A549 (cell line): Measurements from ENCODE around the gene GALNT8. TPM values are rescaled to one million over a fixed set of nuclear protein-coding genes. Genes with fewer than 3 reads are reported as not detected.
A peak's percentile ranks its signal among the peaks of the same experiment; 100 is the strongest.

Experiments used
- ATAC-seq, 2 experiments: fragments of 200-7000 bp in 1 of 2; fragments of >200 bp in 1 of 2; cut with Nextera tagmentation in 1 of 2; cut with Tn5 transposase in 1 of 2; 3 replicates each; pipeline versions ENCODE4 v1.8.0 to v1.9.1; 2018 to 2020; ENCODE audit warnings: mild to moderate bottlenecking in 1 of 2, moderate library complexity in 1 of 2
- CTCF ChIA-PET: fragments of 300-600 bp; sonication (Branson Sonifier 250); formaldehyde crosslinking; extraction: SDS; loops from one replicate; lab custom pipeline; 2021; ENCODE audit warnings: antibody characterized with exemption, inconsistent platforms; lab: Yijun Ruan, JAX
- POLR2A ChIA-PET: fragments of 350-600 bp; formaldehyde crosslinking; extraction: SDS; loops from one replicate; lab custom pipeline; 2021; ENCODE audit warnings: antibody characterized with exemption, inconsistent platforms; lab: Yijun Ruan, JAX
- DNase-seq, 2 experiments: peaks; one replicate each; pipeline versions ENCODE4 v3.0.0 to v3.0.0-alpha.2; 2011 to 2016; ENCODE audit warnings: low read depth in 1 of 2, low spot score in 1 of 2
- FAIRE-seq: peaks from 2 replicates; lab custom pipeline; 2011; peaks lifted over from hg19 to GRCh38; lab: Jason Lieb, UNC
- H3K27ac ChIP-seq, 2 experiments: fragments of >200 bp; sonication (Bioruptor Twin); formaldehyde crosslinking; 3 replicates each; pipeline ENCODE4 v1.5.1; 2016 to 2017
- H3K4me1 ChIP-seq: fragments of >200 bp; sonication (Bioruptor Twin); formaldehyde crosslinking; 3 replicates; pipeline ENCODE4 v1.6.1; 2016
- H3K4me2 ChIP-seq: fragments of >200 bp; sonication (Bioruptor Twin); formaldehyde crosslinking; 3 replicates; pipeline ENCODE4 v1.6.1; 2016
- H3K4me3 ChIP-seq: fragments of >200 bp; sonication (Bioruptor Twin); formaldehyde crosslinking; 3 replicates; pipeline ENCODE4 v1.5.1; 2016
- H3K9me3 ChIP-seq: fragments of >200 bp; sonication (Bioruptor Twin); formaldehyde crosslinking; 3 replicates; pipeline ENCODE4 v1.6.1; 2016
- BHLHE40 ChIP-seq: IDR thresholded peaks from 2 replicates; pipeline ENCODE4 v1.6.1; 2012; ENCODE audit warnings: low read depth, low read length, inconsistent platforms
- FOSL2 ChIP-seq, 2 experiments: fragments of 450-650 bp in 1 of 2; fragments of >200 bp in 1 of 2; sonication (Bioruptor Twin) in 1 of 2; formaldehyde crosslinking; IDR thresholded peaks; 2 replicates each; pipeline versions ENCODE4 v1.5.0 to v1.6.1; 2016 to 2020; ENCODE audit warnings: mild to moderate bottlenecking in 1 of 2, moderate library complexity in 1 of 2
- GATA3 ChIP-seq: IDR thresholded peaks from 2 replicates; pipeline ENCODE4 v1.6.1; 2012; ENCODE audit warnings: borderline replicate concordance
- JUN ChIP-seq, 2 experiments: fragments of >200 bp; sonication (Bioruptor Twin); formaldehyde crosslinking; IDR thresholded peaks; 2 replicates in 1 of 2; 3 replicates in 1 of 2; pipeline ENCODE4 v1.6.1; 2016 to 2017
- JUNB ChIP-seq: fragments of >200 bp; sonication (Bioruptor Twin); formaldehyde crosslinking; IDR thresholded peaks from 2 replicates; pipeline ENCODE4 v1.6.1; 2016
- KDM1A ChIP-seq: fragments of 200-600 bp; sonication (generic); IDR thresholded peaks from 2 replicates; pipeline ENCODE4 v1.6.1; 2016; ENCODE audit warnings: low read depth, mild to moderate bottlenecking
- KDM5A ChIP-seq: fragments of 200-600 bp; sonication (generic); IDR thresholded peaks from 2 replicates; pipeline ENCODE4 v1.6.1; 2016; ENCODE audit warnings: antibody characterized with exemption, mild to moderate bottlenecking
- MAFK ChIP-seq: fragments of 450-650 bp; IDR thresholded peaks from 2 replicates; pipeline ENCODE4 v1.6.1; 2014; ENCODE audit not compliant: partially characterized antibody
- MAX ChIP-seq: IDR thresholded peaks from 2 replicates; pipeline ENCODE4 v1.6.1; 2012
- MAZ ChIP-seq: fragments of 150-350 bp; IDR thresholded peaks from 2 replicates; pipeline ENCODE4 v1.6.1; 2014; ENCODE audit warnings: antibody characterized with exemption, low read depth, low read length, borderline replicate concordance
- NPAS2 ChIP-seq: fragments of 250-450 bp; sonication (Bioruptor Pico); IDR thresholded peaks from 2 replicates; pipeline ENCODE4 v1.8.0; 2022; ENCODE audit warnings: mild to moderate bottlenecking, moderate library complexity, borderline replicate concordance
- NR3C1 ChIP-seq: fragments of >200 bp; sonication (Bioruptor Twin); formaldehyde crosslinking; IDR thresholded peaks from 3 replicates; pipeline ENCODE4 v1.6.1; 2017
- RAD21 ChIP-seq, 2 experiments: fragments of >200 bp in 1 of 2; sonication (Bioruptor Twin) in 1 of 2; formaldehyde crosslinking in 1 of 2; IDR thresholded peaks in 1 of 2; conservative IDR thresholded peaks in 1 of 2; 2 replicates in 1 of 2; 3 replicates in 1 of 2; pipeline ENCODE4 v1.6.1; 2012 to 2018; ENCODE audit warnings: inconsistent platforms in 1 of 2
- RARB ChIP-seq: fragments of 250-450 bp; sonication (Bioruptor Pico); IDR thresholded peaks from 2 replicates; pipeline ENCODE4 v1.8.0; 2021; ENCODE audit warnings: mild to moderate bottlenecking, moderate library complexity
- REST ChIP-seq: fragments of 200-600 bp; sonication (generic); IDR thresholded peaks from 2 replicates; pipeline ENCODE4 v1.6.1; 2016; ENCODE audit warnings: antibody characterized with exemption, mild to moderate bottlenecking, moderate library complexity
- TFCP2L1 ChIP-seq: fragments of 250-450 bp; sonication (Bioruptor Pico); IDR thresholded peaks from 2 replicates; pipeline ENCODE4 v1.5.0; 2021; ENCODE audit warnings: mild to moderate bottlenecking
- TP53 ChIP-seq: fragments of 250-450 bp; sonication (Bioruptor Pico); IDR thresholded peaks from 2 replicates; pipeline ENCODE4 v1.5.0; 2021; ENCODE audit warnings: mild to moderate bottlenecking, moderate library complexity
- WGBS: methylation state at CpG from one replicate; pipeline ENCODE4 v1.1.6; 2017; ENCODE audit errors: missing lambda C conversion rate; 5-methylcytosine and 5-hydroxymethylcytosine counted together
- polyA plus RNA-seq, 4 experiments: library from polyadenylated mRNA; depleted of rRNA in 3 of 4; stranded (reverse); fragments of >200 nt; fragmentation: RNase III in 1 of 4; extraction: RNeasy Plus Mini Kit Qiagen cat#74134 plus additional on column Dnase treatment in 1 of 4; gene quantifications; 2 replicates in 3 of 4; 3 replicates in 1 of 4; pipeline ENCODE4 v1.2.3, GENCODE V29; 2011 to 2017
- TF ChIP-seq, protein P1 (sequence below): fragments of >200 bp; sonication (Bioruptor Twin); formaldehyde crosslinking; IDR thresholded peaks from 3 replicates; pipeline ENCODE4 v1.6.1; 2016
- TF ChIP-seq, protein P2 (sequence below): fragments of >200 bp; sonication (Bioruptor Twin); formaldehyde crosslinking; IDR thresholded peaks from 3 replicates; pipeline ENCODE4 v1.5.1; 2016

Gene GALNT8
- polyA plus RNA-seq, 2 of the 4 experiments (the other 2 are of a cell fraction), result not detected

- peak; percentile 46 for FAIRE-seq
- 84% methylated on average over 3 of the region's 3 CpGs for WGBS
Observed at GRCh38 chr12:4681732-4682131, 38.5 kb upstream of the GALNT8 start.

GRCh38 chr12:4685317-4685716, 34.9 kb upstream of the GALNT8 start:
- Histone ChIP-seq H3K27ac (no peak overlapping the region), H3K9me3 (no peaks in the 10 kb centered on the region), H3K4me1 (no peaks in the 10 kb centered on the region), H3K4me3 (no peak overlapping the region), H3K4me2 (no peak overlapping the region)
- FAIRE-seq (no peak), DNase-seq (no peak), ATAC-seq (no peak)
- no peak for TF ChIP-seq RARB
- TF ChIP-seq MAX, result no peak
- no peak for TF ChIP-seq RAD21 (conservative IDR thresholded peaks at IDR 0.05 in 1 of 2, IDR thresholded peaks at IDR 0.05 in 1 of 2)
- TF ChIP-seq MAFK, result no peak
- TF ChIP-seq FOSL2 (IDR thresholded peaks at IDR 0.05), result no peak
- TF ChIP-seq FOSL2 (CRISPR knock-in tag; IDR thresholded peaks at IDR 0.05), result no peak
- TF ChIP-seq JUN (IDR thresholded peaks at IDR 0.05), result no peak
- TF ChIP-seq, protein P1, sequence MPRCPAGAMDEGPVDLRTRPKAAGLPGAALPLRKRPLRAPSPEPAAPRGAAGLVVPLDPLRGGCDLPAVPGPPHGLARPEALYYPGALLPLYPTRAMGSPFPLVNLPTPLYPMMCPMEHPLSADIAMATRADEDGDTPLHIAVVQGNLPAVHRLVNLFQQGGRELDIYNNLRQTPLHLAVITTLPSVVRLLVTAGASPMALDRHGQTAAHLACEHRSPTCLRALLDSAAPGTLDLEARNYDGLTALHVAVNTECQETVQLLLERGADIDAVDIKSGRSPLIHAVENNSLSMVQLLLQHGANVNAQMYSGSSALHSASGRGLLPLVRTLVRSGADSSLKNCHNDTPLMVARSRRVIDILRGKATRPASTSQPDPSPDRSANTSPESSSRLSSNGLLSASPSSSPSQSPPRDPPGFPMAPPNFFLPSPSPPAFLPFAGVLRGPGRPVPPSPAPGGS, result no peak
- no peak for TF ChIP-seq TP53
- no peak for TF ChIP-seq NPAS2
- TF ChIP-seq MAZ, result no peak
- TF ChIP-seq KDM1A, result no peak
- WGBS, result 84% methylated on average over 8 of the region's 8 CpGs
- ChIA-PET POLR2A (no interaction called here), CTCF (no interaction called here)

More at GRCh38 chr12:4681732-4682131, 38.5 kb upstream of the GALNT8 start:
- POLR2A ChIA-PET, result no interaction called here
- Histone ChIP-seq H3K4me3 (no peak overlapping the region), H3K4me1 (no peaks in the 10 kb centered on the region), H3K9me3 (no peaks in the 10 kb centered on the region), H3K27ac (no peak overlapping the region), H3K4me2 (no peak overlapping the region)
- ATAC-seq (no peak), DNase-seq (no peak)
- CTCF ChIA-PET, result no interaction called here
- no peak for TF ChIP-seq NR3C1
- no peak for TF ChIP-seq GATA3

GRCh38 chr12:4690760-4691159, 29.4 kb upstream of the GALNT8 start:
- POLR2A ChIA-PET, result no interaction called here
- FAIRE-seq (no peak), ATAC-seq (no peak), DNase-seq (no peak)
- no peak overlapping the region for H3K4me3 ChIP-seq
- WGBS, result 90% methylated on average over 5 of the region's 5 CpGs
- H3K4me2 ChIP-seq, result no peak overlapping the region
- H3K9me3 ChIP-seq, result no peaks in the 10 kb centered on the region
- H3K4me1 ChIP-seq, result no peaks in the 10 kb centered on the region
- CTCF ChIA-PET, result no interaction called here
- TF ChIP-seq KDM5A (no peak), JUNB (no peak)
- no peak overlapping the region for H3K27ac ChIP-seq

DNA sequence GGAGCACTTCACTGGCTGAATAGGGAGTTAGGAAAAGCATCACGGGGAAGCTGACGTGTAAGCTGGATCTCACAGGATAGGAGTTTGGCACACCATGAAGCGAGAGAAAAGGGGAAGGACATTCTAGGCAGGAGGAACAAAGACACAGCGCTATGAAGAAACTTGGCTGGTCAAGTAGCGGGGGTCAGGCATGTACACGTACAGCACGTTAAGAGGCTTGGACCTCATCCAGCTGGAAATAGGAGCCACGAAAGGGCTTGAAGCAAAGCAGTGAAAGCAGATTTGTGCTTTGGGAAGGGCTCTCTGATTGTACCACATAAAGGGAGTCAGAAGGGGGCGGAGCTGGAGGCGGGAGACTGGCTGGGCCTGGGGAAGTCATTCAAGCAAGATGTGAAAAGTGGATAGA, 19.6 kb upstream of the GALNT8 start:
- POLR2A ChIA-PET, result no interaction called here
- TF ChIP-seq BHLHE40 (no peak), TFCP2L1 (CRISPR knock-in tag) (no peak), REST (no peak)
- TF ChIP-seq, protein P2, sequence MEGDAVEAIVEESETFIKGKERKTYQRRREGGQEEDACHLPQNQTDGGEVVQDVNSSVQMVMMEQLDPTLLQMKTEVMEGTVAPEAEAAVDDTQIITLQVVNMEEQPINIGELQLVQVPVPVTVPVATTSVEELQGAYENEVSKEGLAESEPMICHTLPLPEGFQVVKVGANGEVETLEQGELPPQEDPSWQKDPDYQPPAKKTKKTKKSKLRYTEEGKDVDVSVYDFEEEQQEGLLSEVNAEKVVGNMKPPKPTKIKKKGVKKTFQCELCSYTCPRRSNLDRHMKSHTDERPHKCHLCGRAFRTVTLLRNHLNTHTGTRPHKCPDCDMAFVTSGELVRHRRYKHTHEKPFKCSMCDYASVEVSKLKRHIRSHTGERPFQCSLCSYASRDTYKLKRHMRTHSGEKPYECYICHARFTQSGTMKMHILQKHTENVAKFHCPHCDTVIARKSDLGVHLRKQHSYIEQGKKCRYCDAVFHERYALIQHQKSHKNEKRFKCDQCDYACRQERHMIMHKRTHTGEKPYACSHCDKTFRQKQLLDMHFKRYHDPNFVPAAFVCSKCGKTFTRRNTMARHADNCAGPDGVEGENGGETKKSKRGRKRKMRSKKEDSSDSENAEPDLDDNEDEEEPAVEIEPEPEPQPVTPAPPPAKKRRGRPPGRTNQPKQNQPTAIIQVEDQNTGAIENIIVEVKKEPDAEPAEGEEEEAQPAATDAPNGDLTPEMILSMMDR, result no peak
- Histone ChIP-seq H3K9me3 (no peaks in the 10 kb centered on the region), H3K4me1 (no peaks in the 10 kb centered on the region), H3K27ac (no peak overlapping the region), H3K4me3 (no peak overlapping the region), H3K4me2 (no peak overlapping the region)
- ATAC-seq, result no peak
- FAIRE-seq, result no peak
- CTCF ChIA-PET, result no interaction called here
- no peak for DNase-seq
- WGBS, result 86% methylated on average over 10 of the region's 10 CpGs
